GM12878 (cell line): ENCODE results near the gene GPR18. TPM values are rescaled to one million over a fixed set of nuclear protein-coding genes. Genes with fewer than 3 reads are reported as not detected.

ENCODE experiments used
- ATAC-seq: fragments of 200-7000 bp; cut with Tn5 transposase; 3 replicates; pipeline ENCODE4 v1.9.1; 2020; ENCODE audit warnings: mild to moderate bottlenecking, moderate library complexity
- BruUV-seq: library from RNA; stranded (reverse); fragments of 400-500 nt; replicated peaks from 2 replicates; lab custom pipeline; 2021; lab: Mats Ljungman, UMichigan
- CTCF ChIA-PET: fragments of 300-600 bp; sonication (Branson Sonifier 250); formaldehyde crosslinking; extraction: SDS; loops from one replicate; lab custom pipeline; 2021; ENCODE audit warnings: inconsistent platforms; lab: Yijun Ruan, JAX
- POLR2A ChIA-PET: fragments of 350-600 bp; formaldehyde crosslinking; extraction: SDS; loops from one replicate; lab custom pipeline; 2021; ENCODE audit warnings: inconsistent platforms; lab: Charles Lee
- RAD21 ChIA-PET: fragments of 300-600 bp; sonication (Branson Sonifier 250); formaldehyde crosslinking; loops from one replicate; lab custom pipeline; 2023; ENCODE audit warnings: antibody characterized with exemption; ENCODE audit not compliant: unreplicated experiment; lab: Charles Lee
- SMC1A ChIA-PET: fragments of 300-600 bp; sonication (Branson Sonifier 250); formaldehyde crosslinking; loops from one replicate; lab custom pipeline; 2023; ENCODE audit not compliant: unreplicated experiment, uncharacterized antibody; lab: Charles Lee
- DNase-seq: peaks from one replicate; pipeline ENCODE4 v3.0.0-alpha.2; 2011; ENCODE audit warnings: low read depth, low spot score
- FAIRE-seq: peaks from 3 replicates; lab custom pipeline; 2011; peaks lifted over from hg19 to GRCh38; lab: Jason Lieb, UNC
- H2AFZ ChIP-seq: 2 replicates; pipeline ENCODE4 v1.6.0; 2011; ENCODE audit warnings: low read depth, low read length, control low read depth; ENCODE audit not compliant: control insufficient read depth
- H3K27ac ChIP-seq: 2 replicates; pipeline ENCODE4 v1.5.1; 2011; ENCODE audit warnings: control low read depth; ENCODE audit not compliant: control insufficient read depth, insufficient read depth
- H3K27me3 ChIP-seq, 2 experiments: replicated peaks in 1 of 2; 2 replicates each; pipeline versions ENCODE4 v1.6.0 to v1.6.1; 2011; ENCODE audit warnings: low read length in 1 of 2; ENCODE audit not compliant: control insufficient read depth in 2 of 2, insufficient read depth in 2 of 2
- H3K36me3 ChIP-seq, 2 experiments: 2 replicates each; pipeline ENCODE4 v1.5.1; 2011; ENCODE audit warnings: low read length in 1 of 2; ENCODE audit not compliant: control insufficient read depth in 2 of 2, insufficient read depth in 2 of 2
- H3K4me1 ChIP-seq: 2 replicates; pipeline ENCODE4 v1.6.1; 2011; ENCODE audit warnings: mild to moderate bottlenecking, low read length, moderate library complexity, mixed read lengths; ENCODE audit not compliant: control insufficient read depth, insufficient read depth
- H3K4me2 ChIP-seq: 2 replicates; pipeline ENCODE4 v1.6.0; 2011; ENCODE audit warnings: control low read depth; ENCODE audit not compliant: control insufficient read depth, insufficient read depth
- H3K4me3 ChIP-seq: fragments of 200-600 bp; sonication (generic); 2 replicates; pipeline ENCODE4 v1.5.1; 2016
- H3K79me2 ChIP-seq: 2 replicates; pipeline ENCODE4 v1.6.0; 2011; ENCODE audit warnings: low read length; ENCODE audit not compliant: control insufficient read depth, insufficient read depth
- H3K9ac ChIP-seq: 2 replicates; pipeline ENCODE4 v1.8.0; 2011; ENCODE audit warnings: low read length, control low read depth, mixed read lengths; ENCODE audit not compliant: control insufficient read depth, insufficient read depth
- H3K9me3 ChIP-seq: replicated peaks from 3 replicates; pipeline ENCODE4 v1.5.1; 2011; ENCODE audit warnings: mild to moderate bottlenecking, low read length; ENCODE audit not compliant: control insufficient read depth, insufficient read depth
- H4K20me1 ChIP-seq: 2 replicates; pipeline ENCODE4 v1.6.0; 2011; ENCODE audit not compliant: control insufficient read depth, insufficient read depth
- BRCA1 ChIP-seq: IDR thresholded peaks from 2 replicates; pipeline ENCODE4 v1.6.1; 2011; ENCODE audit warnings: low read depth, low read length, improper control_type of control experiment
- CEBPB ChIP-seq, 2 experiments: fragments of 150-350 bp in 1 of 2; IDR thresholded peaks; 2 replicates each; pipeline ENCODE4 v1.6.1; 2012 to 2014; ENCODE audit warnings: low read depth in 2 of 2, low read length in 2 of 2, borderline replicate concordance in 1 of 2, inconsistent platforms in 1 of 2
- CREB1 ChIP-seq: IDR thresholded peaks from 2 replicates; pipeline ENCODE4 v1.6.1; 2012; ENCODE audit warnings: low read depth, mild to moderate bottlenecking, inconsistent platforms
- CREM ChIP-seq: IDR thresholded peaks from 2 replicates; pipeline ENCODE4 v1.6.1; 2014; ENCODE audit warnings: antibody characterized with exemption, low read depth
- FOXM1 ChIP-seq: IDR thresholded peaks from 2 replicates; pipeline ENCODE4 v1.6.1; 2012; ENCODE audit warnings: low read depth, mild to moderate bottlenecking, inconsistent platforms, low read length, moderate library complexity
- POLR2A ChIP-seq: IDR thresholded peaks from 2 replicates; pipeline ENCODE4 v1.6.1; 2011; ENCODE audit warnings: low read depth, mild to moderate bottlenecking, low read length
- POLR2AphosphoS5 ChIP-seq: IDR thresholded peaks from 2 replicates; pipeline ENCODE4 v1.6.1; 2011; ENCODE audit warnings: mild to moderate bottlenecking, low read length, inconsistent platforms
- RB1 ChIP-seq: fragments of 450-650 bp; formaldehyde crosslinking; IDR thresholded peaks from 2 replicates; pipeline ENCODE4 v1.6.1; 2017; ENCODE audit warnings: mild to moderate bottlenecking, borderline replicate concordance
- RBBP5 ChIP-seq: fragments of 200-600 bp; sonication (generic); conservative IDR thresholded peaks from 2 replicates; pipeline ENCODE4 v1.6.1; 2016
- SMAD1 ChIP-seq: fragments of 450-650 bp; IDR thresholded peaks from 2 replicates; pipeline ENCODE4 v1.6.1; 2018; ENCODE audit warnings: mild to moderate bottlenecking, low read depth; ENCODE audit not compliant: partially characterized antibody
- SUPT20H ChIP-seq: IDR thresholded peaks from 2 replicates; pipeline ENCODE4 v1.6.1; 2011; ENCODE audit warnings: low read depth, mild to moderate bottlenecking, low read length, moderate library complexity, borderline replicate concordance; ENCODE audit not compliant: control insufficient read depth
- YBX1 ChIP-seq: fragments of 450-650 bp; IDR thresholded peaks from 2 replicates; pipeline ENCODE4 v1.6.1; 2016; ENCODE audit warnings: antibody characterized with exemption
- ZNF274 ChIP-seq: IDR thresholded peaks from one replicate; pipeline ENCODE4 v1.8.0; 2011; ENCODE audit not compliant: insufficient read length, insufficient read depth
- ZNF622 ChIP-seq: fragments of 450-650 bp; IDR thresholded peaks from 2 replicates; pipeline ENCODE4 v1.6.1; 2017; ENCODE audit warnings: mild to moderate bottlenecking, inconsistent platforms
- ZNF687 ChIP-seq: fragments of 450-650 bp; IDR thresholded peaks from 2 replicates; pipeline ENCODE4 v1.6.1; 2017; ENCODE audit warnings: mild to moderate bottlenecking, moderate library complexity
- WGBS: methylation state at CpG from one replicate; pipeline ENCODE4 v1.1.6; 2016; ENCODE audit warnings: low lambda C conversion rate; ENCODE audit not compliant: insufficient replicate concordance, insufficient coverage; ENCODE audit errors: missing lambda C conversion rate; 5-methylcytosine and 5-hydroxymethylcytosine counted together
- in situ Hi-C: fragments of 300-500 bp; cut with MboI; formaldehyde crosslinking; loops from 9 replicates; pipeline ENCODE4 v1.14.3; 2018; ENCODE audit warnings: mixed read lengths
- intact Hi-C: fragments of 100-400 bp; cut with micrococcal nuclease; formaldehyde crosslinking; loops from one replicate; pipeline ENCODE4 v1.14.2; 2022; ENCODE audit not compliant: unreplicated experiment
- polyA plus RNA-seq, 11 experiments: library from polyadenylated mRNA; depleted of rRNA in 4 of 11; unstranded in 6 of 11; stranded (reverse) in 5 of 11; fragments of >200 nt; fragmentation: Nextera tagmentation in 4 of 11; fragmentation: Illumina TruSeq in 1 of 11; extraction: Ambion mirVana in 4 of 11; extraction: Trizol in 1 of 11; gene quantifications; 1 replicate in 1 of 11; 2 replicates in 10 of 11; pipeline versions ENCODE4 v1.2.1 to v1.2.3, GENCODE V29; 2011 to 2016; ENCODE audit warnings: inconsistent platforms in 2 of 11, missing spikeins in 2 of 11, low read depth in 1 of 11
- total RNA-seq, 4 experiments: library from RNA; depleted of rRNA in 3 of 4; stranded (reverse); fragments of >200 nt in 3 of 4; fragmentation: Illumina TruSeq in 1 of 4; extraction: Trizol in 1 of 4; gene quantifications; 2 replicates each; pipeline versions ENCODE4 v1.2.1 to v1.2.3, GENCODE V29; 2013 to 2021
- TF ChIP-seq, protein P1 (sequence below): fragments of 450-650 bp; formaldehyde crosslinking; IDR thresholded peaks from 2 replicates; pipeline ENCODE4 v1.4.0; 2022; ENCODE audit warnings: mild to moderate bottlenecking, moderate library complexity
- TF ChIP-seq, protein P2 (sequence below): IDR thresholded peaks from 2 replicates; pipeline ENCODE4 v1.6.1; 2012; ENCODE audit warnings: low read depth, low read length, improper control_type of control experiment

GPR18 gene
- total and polyA plus RNA-seq, 10 of the 15 experiments (the other 5 are each of a cell fraction or from before 2014, with no cell fraction given): 3.3 to 12.9 (median 5.2) TPM

DNA sequence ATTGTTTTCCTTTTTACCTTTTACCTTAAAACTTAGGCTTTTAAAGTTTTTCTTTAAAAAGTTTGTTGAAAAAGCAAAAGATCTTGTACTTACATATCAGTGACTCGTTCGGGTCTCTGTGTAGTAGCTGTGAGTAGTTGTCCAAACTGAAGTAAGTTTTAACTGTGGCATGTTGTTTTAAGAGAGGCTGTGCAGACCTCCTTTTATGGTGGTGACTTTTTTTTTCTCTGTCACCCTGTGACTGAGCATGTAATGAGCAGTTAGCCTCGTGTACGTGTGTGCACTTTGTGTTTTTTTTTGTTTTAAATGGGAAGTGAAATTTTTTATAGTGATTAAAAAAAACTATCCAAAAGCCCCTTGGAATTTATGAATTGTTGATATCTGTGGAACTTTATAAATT lies 49.1 kb upstream of the GPR18 start, which contains the start of gene GPR183:
Gene GPR183, minus strand, starts transcription at position 153 of the 400 bp plus-strand sequence. CDS start 11,254 bp downstream, outside the sequence.
- H3K36me3 ChIP-seq: peaks cover 0 to 9% of the 10 kb centered on the region in 2 experiments; a peak in 3 of 4 replicates
- H3K9me3 ChIP-seq: no peaks in the 10 kb centered on the region
- H3K27ac ChIP-seq: peak within 1 kb of the TSS; percentile 93
- in situ Hi-C loops (loop anchor here (5.0 kb wide), 1 partner anchor 60 kb away; no protein-coding TSS in a partner anchor), intact Hi-C loops (loop anchor here (1.0 to 10.0 kb wide), 5 partner anchors 15 to 198 kb away; partner anchors contain the start of gene TM9SF2)
- CTCF ChIA-PET: interaction anchor here (0.6 to 3.0 kb wide), 12 partner anchors 9 to 235 kb away, joined by 3 to 15 read pairs (median 4); no protein-coding TSS in a partner anchor
- SMC1A ChIA-PET: interaction anchor here (0.8 to 13.7 kb wide), 20 partner anchors 8 to 113 kb away, joined by 3 to 264 read pairs (median 8); no protein-coding TSS in a partner anchor
- H3K4me1 ChIP-seq: peaks cover 49% of the 10 kb centered on the region
- peak; percentile 65 for ATAC-seq
- peak within 1 kb of the TSS; percentile 83 for H3K9ac ChIP-seq
- peak within 1 kb of the TSS; percentile 98 for H3K4me3 ChIP-seq
- H2AFZ ChIP-seq: no peak within 1 kb of the TSS; the same call in 1 of the 2 replicates
- H3K4me2 ChIP-seq: peak within 1 kb of the TSS; percentile 97
- RAD21 ChIA-PET: interaction anchor here (0.9 to 14.1 kb wide), 13 partner anchors 10 to 129 kb away, joined by 3 to 247 read pairs (median 25); no protein-coding TSS in a partner anchor
- peaks cover 95% of the 10 kb centered on the region for H3K79me2 ChIP-seq
- 3% methylated on average over 4 of the region's 4 CpGs for WGBS
- no TSS peak for BruUV-seq
- no peaks in the 10 kb centered on the region; the same call in 1 of the 2 replicates for H4K20me1 ChIP-seq
- POLR2A ChIA-PET: interaction anchor here (1.0 to 8.0 kb wide), 13 partner anchors 9 to 128 kb away, joined by 3 to 59 read pairs (median 4); no protein-coding TSS in a partner anchor
- no peak for FAIRE-seq
- DNase-seq: no peak
- no peaks in the 10 kb centered on the region for H3K27me3 ChIP-seq
- TF ChIP-seq, protein P1, sequence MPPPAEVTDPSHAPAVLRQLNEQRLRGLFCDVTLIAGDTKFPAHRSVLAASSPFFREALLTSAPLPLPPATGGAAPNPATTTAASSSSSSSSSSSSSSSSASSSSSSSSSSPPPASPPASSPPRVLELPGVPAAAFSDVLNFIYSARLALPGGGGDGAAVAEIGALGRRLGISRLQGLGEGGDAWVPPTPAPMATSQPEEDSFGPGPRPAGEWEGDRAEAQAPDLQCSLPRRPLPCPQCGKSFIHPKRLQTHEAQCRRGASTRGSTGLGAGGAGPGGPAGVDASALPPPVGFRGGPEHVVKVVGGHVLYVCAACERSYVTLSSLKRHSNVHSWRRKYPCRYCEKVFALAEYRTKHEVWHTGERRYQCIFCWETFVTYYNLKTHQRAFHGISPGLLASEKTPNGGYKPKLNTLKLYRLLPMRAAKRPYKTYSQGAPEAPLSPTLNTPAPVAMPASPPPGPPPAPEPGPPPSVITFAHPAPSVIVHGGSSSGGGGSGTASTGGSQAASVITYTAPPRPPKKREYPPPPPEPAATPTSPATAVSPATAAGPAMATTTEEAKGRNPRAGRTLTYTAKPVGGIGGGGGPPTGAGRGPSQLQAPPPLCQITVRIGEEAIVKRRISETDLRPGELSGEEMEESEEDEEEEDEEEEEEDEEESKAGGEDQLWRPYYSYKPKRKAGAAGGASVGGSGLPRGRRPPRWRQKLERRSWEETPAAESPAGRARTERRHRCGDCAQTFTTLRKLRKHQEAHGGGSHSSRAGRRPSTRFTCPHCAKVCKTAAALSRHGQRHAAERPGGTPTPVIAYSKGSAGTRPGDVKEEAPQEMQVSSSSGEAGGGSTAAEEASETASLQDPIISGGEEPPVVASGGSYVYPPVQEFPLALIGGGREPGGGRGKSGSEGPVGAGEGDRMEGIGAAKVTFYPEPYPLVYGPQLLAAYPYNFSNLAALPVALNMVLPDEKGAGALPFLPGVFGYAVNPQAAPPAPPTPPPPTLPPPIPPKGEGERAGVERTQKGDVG (CRISPR knock-in tag): no peak
- TF ChIP-seq CREB1 (peak; percentile 58), ZNF274 (no peak), ZNF687 (peak; percentile 88), YBX1 (no peak), POLR2A (peak; percentile 73), POLR2AphosphoS5 (peak; percentile 98), CREM (peak; percentile 41; the same call in 1 of the 2 replicates), ZNF622 (no peak), FOXM1 (peak; percentile 39; the same call in 1 of the 2 replicates), SUPT20H (no peak), RB1 (no peak; the same call in 1 of the 2 replicates), CEBPB (IDR thresholded peaks at IDR 0.05; ENCODE audit: borderline replicate concordance in 1 of 2, low read depth in 2 of 2, low read length in 2 of 2) (no peak), BRCA1 (no peak), RBBP5 (no peak), SMAD1 (peak; percentile 97)
- TF ChIP-seq, protein P2, sequence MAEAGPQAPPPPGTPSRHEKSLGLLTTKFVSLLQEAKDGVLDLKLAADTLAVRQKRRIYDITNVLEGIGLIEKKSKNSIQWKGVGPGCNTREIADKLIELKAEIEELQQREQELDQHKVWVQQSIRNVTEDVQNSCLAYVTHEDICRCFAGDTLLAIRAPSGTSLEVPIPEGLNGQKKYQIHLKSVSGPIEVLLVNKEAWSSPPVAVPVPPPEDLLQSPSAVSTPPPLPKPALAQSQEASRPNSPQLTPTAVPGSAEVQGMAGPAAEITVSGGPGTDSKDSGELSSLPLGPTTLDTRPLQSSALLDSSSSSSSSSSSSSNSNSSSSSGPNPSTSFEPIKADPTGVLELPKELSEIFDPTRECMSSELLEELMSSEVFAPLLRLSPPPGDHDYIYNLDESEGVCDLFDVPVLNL: no peak
